GM21528 (cell line): ENCODE measurements around the gene APOBEC3H.

Source experiments
- ATAC-seq: cut with Tn5 transposase; IDR thresholded peaks from one replicate; pipeline ENCODE4 v1.9.1; 2021; ENCODE audit warnings: mild to moderate bottlenecking, moderate library complexity; ENCODE audit not compliant: unreplicated experiment, low FRiP score

APOBEC3H gene

DNA sequence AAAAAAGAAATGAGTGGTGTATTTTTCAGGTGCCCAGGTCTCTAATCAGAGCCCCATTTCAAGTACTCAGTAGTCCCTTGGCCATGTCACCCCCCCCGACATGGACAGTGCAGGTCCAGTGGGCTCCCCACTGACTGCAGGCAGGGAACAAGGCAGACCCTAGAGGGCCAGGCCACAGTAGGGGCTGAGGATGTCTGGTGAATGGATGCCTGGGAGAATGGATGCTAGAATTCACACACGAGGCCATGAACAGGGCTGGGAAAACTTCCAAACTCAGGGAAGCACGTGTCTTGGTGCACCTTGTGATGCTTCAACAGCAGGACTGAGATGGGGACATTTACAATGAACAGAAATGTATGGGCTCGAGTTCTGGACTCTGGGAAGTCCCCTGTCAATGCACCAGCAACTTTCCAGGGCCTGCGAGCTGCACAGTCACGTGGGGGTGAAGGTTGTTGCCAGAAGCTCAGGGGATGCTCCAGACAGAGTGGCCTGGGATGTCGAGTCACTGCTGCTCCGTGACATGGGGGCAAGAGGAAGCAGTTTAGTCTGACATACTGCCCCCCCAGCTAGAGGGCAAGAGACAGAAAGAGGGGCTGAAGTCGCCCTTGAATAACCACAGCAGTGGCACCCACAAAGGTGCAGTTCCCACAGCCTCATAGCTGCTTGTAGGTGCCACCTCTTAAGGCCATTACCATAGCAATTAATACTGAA lies 16.8 kb upstream of the APOBEC3H start:
- no peak for ATAC-seq

DNA sequence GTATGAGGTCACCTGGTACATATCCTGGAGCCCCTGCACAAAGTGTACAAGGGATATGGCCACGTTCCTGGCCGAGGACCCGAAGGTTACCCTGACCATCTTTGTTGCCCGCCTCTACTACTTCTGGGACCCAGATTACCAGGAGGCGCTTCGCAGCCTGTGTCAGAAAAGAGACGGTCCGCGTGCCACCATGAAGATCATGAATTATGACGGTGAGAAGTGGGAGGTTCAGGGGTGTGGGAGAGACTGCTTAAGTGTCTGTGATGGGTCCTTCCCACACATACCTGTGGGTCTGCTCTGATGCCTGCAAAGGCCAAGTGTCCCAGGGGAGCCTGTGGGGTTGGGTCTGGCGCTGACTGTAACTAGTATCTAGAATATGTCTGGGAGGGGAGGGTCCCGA lies 16.0 kb upstream of the APOBEC3H start:
- ATAC-seq = no peak

GRCh38 chr22:39081598-39081997 lies 15.4 kb upstream of the APOBEC3H start:
- ATAC-seq = no peak

DNA sequence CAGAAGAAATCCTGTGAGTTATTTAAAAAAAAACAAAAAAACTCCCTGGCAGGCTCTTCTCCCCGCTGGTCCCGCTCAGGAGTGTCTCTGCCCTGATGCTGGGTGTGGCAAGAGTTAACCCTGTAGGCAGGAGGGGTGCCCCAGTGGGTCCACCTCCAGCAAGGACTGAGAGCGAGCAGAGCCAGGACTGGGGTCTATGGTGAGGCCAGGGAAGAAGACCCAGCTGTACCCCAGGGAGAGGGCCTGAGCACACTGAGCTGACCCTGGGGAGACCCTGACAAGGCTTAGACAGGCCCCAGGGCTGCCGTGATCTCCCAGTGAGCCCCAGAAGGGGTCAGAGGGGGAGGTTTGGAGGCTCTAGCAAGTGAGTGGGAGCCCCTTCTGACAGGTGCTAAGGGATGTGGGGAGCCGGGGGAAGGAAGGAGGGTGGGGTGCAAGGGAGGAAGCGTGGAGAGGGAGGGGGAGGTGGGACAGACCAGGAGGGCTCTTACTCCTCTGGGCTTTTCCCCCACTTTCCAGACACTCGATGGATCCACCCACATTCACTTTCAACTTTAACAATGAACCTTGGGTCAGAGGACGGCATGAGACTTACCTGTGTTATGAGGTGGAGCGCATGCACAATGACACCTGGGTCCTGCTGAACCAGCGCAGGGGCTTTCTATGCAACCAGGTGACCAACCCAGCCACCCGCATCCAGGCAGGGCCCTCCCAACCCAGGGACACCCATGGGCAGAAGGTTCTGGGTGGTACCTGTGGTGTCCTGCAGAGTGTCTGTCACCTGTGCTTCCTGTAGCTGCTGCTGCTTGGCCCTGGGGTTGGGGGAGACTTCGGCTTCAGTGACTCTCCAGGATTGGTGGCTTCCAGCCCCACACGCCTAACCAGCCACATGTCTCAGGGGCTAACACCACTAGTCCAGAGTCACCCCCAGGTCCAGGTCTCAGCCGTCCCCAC lies 13.6 kb upstream of the APOBEC3H start:
- no peak for ATAC-seq

DNA sequence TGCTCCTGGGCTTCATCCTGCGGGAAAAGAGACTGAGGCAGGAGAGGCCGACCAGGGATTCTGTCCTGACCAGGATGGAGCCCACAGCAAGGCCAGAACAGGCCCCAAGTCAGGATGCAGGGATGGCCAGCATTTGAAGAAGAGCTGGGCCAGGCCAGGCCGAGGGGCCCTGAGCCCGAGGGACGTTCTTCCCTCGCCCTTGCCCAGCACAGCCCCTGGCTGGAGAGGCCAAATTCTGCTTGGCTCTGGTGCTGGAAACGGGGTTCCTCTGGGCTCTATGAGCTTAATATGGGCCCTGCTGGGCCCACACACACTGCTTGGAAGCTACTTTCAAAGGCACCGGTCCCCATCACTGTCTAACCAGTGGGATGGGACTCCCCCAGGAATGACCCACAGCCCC lies 12.4 kb upstream of the APOBEC3H start:
- ATAC-seq = no peak

GRCh38 chr22:39087098-39087497 lies 9.9 kb upstream of the APOBEC3H start:
- no peak for ATAC-seq

DNA sequence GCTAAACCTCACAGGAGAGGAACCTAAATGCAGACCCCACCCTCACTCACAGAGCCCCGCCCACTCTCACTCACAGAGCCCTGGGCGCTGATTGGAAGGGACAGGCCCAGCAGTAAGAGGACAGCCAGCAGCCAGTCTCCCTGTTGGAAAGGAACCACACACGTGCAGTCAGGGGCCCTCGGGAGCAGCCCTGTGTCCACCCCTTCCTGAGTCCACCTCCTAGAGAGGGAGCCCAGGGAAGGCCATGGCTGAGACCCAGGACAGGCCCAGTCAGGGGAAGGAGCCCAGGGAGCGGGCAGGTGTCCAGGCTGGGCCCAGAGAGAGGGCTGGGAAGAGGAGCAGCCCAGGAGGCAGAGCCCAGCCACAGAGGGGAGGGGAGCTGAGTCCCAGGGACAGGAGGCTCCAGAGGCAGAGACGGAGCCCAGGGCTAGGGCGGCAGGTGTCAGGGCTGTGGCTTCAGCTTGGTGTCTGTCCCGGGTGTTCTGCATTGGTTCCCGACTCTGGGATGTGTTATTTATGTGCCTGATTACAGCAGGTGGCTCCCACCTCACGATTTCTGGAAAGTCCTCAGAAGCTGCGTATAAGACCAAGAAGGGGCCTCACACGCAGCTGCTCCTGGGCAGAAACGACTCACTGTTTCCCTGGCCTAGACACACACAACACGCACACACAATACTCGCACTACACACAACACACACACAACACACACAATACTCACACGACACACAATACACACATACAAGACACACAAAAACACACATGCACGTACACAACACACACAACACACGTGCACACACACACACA lies 9.0 kb upstream of the APOBEC3H start:
- no peak for ATAC-seq

GRCh38 chr22:39088685-39089032 lies 8.4 kb upstream of the APOBEC3H start:
- ATAC-seq = no peak

DNA sequence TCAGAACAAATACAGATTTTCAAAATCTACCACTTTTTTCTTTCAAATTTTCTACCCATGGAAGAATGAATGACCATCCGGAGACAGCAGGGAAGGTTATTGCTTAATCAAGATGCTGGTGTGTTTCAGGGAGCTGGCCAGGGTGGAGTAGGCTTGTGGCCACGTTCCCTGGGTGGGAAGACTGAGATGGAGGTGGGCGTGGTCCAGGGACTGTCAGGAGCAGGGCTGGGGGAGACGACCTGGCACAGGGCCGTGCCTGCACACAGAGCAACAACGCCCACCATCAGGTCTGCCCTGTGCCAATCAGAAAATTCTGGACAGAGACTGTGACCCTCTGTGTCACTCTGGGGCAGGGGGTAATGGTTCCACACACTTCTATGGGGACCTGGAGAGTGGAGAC lies 7.1 kb upstream of the APOBEC3H start:
- ATAC-seq = no peak

- no peak for ATAC-seq
These were observed 6.5 kb upstream of the APOBEC3H start for GRCh38 chr22:39090426-39091064.

- no peak for ATAC-seq
These were observed 5.6 kb upstream of the APOBEC3H start for GRCh38 chr22:39091126-39092081.

DNA sequence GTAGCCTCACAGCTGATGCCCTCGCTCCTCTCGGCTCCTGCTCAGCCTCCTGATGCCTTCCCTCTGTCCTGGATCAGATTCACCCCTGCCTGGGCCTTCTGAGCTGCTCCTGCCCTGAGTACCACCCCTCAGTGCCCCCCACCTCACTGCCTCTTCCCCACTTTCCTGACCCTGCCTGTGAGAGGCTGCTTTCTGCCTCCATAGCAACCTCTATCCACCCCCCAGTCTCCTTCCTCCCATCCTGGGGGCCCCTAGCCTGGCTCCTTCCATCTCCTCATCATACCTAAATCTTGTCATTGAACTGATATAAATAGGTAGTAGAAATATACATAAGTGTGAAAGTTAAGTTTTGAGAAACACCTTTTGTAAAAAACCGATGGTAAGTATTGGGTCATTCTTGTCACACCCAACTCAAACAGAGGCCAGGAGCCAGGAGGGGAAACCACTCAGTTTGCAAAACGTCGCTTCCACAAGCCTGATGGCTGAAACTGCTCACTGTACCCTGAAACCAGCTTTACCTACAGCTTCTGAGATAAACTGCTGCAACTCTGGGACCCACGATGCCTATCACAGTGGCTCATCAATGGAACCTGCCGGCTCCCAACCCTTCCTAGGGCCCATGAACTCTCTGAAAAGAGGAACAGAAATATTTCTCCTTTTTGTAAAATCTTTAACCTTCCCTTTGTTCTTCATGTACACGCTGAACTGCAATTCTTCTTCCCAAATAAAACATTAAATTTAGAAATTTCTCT lies 4.8 kb upstream of the APOBEC3H start:
- ATAC-seq = no peak

GRCh38 chr22:39094717-39095389 lies 2.2 kb upstream of the APOBEC3H start:
- ATAC-seq = no peak

DNA sequence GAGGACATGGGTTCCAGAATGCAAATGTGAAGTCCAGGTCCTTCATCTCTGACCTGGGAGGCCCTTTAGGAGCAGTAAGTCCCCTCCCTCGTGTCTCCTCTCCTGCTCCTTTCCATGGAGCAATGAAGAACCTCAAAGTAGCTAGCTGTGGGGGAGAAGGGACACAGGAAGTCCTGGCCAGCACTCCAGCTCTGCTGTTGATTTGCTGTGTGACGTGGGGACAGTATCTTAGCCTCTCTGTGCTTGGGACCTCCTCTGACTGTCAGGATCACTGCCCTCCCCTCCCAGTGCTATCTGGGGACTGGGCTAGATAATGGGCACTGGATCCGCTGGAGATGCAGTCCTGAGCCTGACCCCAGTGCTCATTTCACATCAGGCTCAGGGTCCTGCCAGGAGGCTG lies 1.1 kb upstream of the APOBEC3H start:
- ATAC-seq = no peak

DNA sequence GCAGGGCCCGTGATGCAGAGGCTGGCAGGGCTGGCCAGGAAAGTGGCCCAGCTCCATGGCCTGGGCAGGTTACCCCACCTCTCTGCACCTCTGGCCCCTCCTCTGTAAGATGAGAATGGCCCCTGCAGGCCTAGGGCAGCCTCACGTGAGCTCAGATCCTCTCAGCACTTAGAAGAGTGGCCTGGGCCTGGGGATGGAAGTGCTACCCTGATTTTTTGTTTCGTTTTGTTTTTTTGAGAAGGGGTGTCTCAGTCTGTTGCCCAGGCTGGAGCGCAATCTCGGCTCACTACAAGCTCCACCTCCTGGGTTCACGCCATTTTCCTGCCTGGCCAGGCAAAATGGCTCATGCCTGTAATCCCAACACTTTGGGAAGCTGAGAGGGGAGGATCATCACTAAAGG lies 982 bp downstream of the APOBEC3H start:
- ATAC-seq = no peak

GRCh38 chr22:39098576-39098975 lies 1.5 kb downstream of the APOBEC3H start:
- no peak for ATAC-seq

DNA sequence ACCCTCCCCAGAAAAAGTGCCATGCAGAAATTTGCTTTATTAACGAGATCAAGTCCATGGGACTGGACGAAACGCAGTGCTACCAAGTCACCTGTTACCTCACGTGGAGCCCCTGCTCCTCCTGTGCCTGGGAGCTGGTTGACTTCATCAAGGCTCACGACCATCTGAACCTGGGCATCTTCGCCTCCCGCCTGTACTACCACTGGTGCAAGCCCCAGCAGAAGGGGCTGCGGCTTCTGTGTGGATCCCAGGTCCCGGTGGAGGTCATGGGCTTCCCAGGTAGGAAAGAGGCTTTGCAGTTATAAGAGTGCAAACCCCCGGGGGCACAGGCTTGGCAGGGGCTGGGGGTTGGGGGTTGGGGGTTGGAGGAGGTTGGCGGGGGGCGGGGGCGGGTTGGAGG lies 4.2 kb downstream of the APOBEC3H start:
- ATAC-seq = no peak

DNA sequence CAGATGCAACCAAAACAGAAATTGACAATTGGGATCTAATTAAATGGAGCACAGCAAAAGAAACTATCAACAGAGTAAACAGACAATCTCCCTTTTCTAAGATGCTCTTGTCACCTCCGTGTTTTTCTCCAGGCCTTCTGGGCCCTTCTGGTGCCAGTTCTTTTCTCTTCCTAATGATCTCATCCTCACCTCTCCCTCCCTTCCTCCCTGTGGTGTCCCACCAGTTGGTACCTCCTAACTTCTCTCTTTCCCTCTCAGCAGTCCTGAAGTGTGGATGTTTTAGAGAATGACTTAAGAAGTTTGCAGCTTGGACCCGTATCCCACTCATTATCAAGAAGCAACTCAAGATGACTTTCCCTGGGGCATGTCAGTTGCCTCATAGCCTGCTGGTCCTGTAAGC lies 6.4 kb downstream of the APOBEC3H start:
- ATAC-seq = no peak
